GM21515 (cell line): ENCODE measurements around the gene PRTFDC1.
"Not testable (repeated sequence)": the region's sequence is repeated elsewhere in the genome, so short reads cannot be mapped to it uniquely, and the experiment has no call there.

Source experiments
- ATAC-seq: cut with Tn5 transposase; IDR thresholded peaks from one replicate; pipeline ENCODE4 v1.9.1; 2021; ENCODE audit not compliant: unreplicated experiment

PRTFDC1 gene

GRCh38 chr10:24952143-24952706 lies at the start of gene PRTFDC1:
PRTFDC1 (minus strand) TSS chr10:24952606; CDS start chr10:24952575, 31 bp downstream.
- peak; percentile 32 for ATAC-seq

- no peak for ATAC-seq
These were observed 45.6 kb upstream of the PRTFDC1 start for GRCh38 chr10:24998044-24998443.

GRCh38 chr10:24995072-24995471 lies 42.7 kb upstream of the PRTFDC1 start:
- ATAC-seq, result no peak

- ATAC-seq, result no peak
These were observed 41.0 kb upstream of the PRTFDC1 start for GRCh38 chr10:24993237-24993958.

- no peak for ATAC-seq
These were observed 40.2 kb upstream of the PRTFDC1 start for GRCh38 chr10:24992512-24993133.

- ATAC-seq, result no peak
These were observed 38.9 kb upstream of the PRTFDC1 start for GRCh38 chr10:24991298-24991697.

- no peak for ATAC-seq
These were observed 37.5 kb upstream of the PRTFDC1 start for GRCh38 chr10:24989867-24990266.

GRCh38 chr10:24988831-24989640 lies 36.6 kb upstream of the PRTFDC1 start:
- ATAC-seq, result no peak

GRCh38 chr10:24984906-24985305 lies 32.5 kb upstream of the PRTFDC1 start:
- no peak for ATAC-seq

GRCh38 chr10:24983946-24984345 lies 31.5 kb upstream of the PRTFDC1 start:
- no peak for ATAC-seq

- no peak for ATAC-seq
These were observed 30.7 kb upstream of the PRTFDC1 start for GRCh38 chr10:24983130-24983529.

- ATAC-seq, result no peak
These were observed 30.1 kb upstream of the PRTFDC1 start for GRCh38 chr10:24982319-24983112.

- ATAC-seq, result no peak
These were observed 28.8 kb upstream of the PRTFDC1 start for GRCh38 chr10:24981161-24981710.

GRCh38 chr10:24979685-24980084 lies 27.3 kb upstream of the PRTFDC1 start:
- ATAC-seq, result no peak

GRCh38 chr10:24974976-24975375 lies 22.6 kb upstream of the PRTFDC1 start:
- no peak for ATAC-seq

GRCh38 chr10:24973163-24973562 lies 20.8 kb upstream of the PRTFDC1 start:
- ATAC-seq, result no peak

GRCh38 chr10:24971374-24971773 lies 19.0 kb upstream of the PRTFDC1 start:
- ATAC-seq, result no peak

GRCh38 chr10:24969841-24970281 lies 17.5 kb upstream of the PRTFDC1 start:
- ATAC-seq, result no peak

- ATAC-seq, result not testable (repeated sequence)
These were observed 16.5 kb upstream of the PRTFDC1 start for GRCh38 chr10:24968951-24969350.

- no peak for ATAC-seq
These were observed 15.9 kb upstream of the PRTFDC1 start for GRCh38 chr10:24968349-24968748.
